DMS53 treated with DMSO at 0.1 percent for 48 hours (cell line): Measurements from ENCODE around the gene SLC16A9.
A peak's percentile ranks its signal among the peaks of the same experiment; 100 is the strongest.

Experiments
- DNase-seq: peaks from one replicate; lab custom pipeline; 2025; ENCODE audit not compliant: unreplicated experiment; lab: John Stamatoyannopoulos, UW

SLC16A9 gene

GRCh38 chr10:59631237-59631636 lies 78.4 kb downstream of the SLC16A9 start:
- no peak for DNase-seq

- DNase-seq = no peak
Observed at GRCh38 chr10:59628965-59629364, 80.7 kb downstream of the SLC16A9 start.

DNA sequence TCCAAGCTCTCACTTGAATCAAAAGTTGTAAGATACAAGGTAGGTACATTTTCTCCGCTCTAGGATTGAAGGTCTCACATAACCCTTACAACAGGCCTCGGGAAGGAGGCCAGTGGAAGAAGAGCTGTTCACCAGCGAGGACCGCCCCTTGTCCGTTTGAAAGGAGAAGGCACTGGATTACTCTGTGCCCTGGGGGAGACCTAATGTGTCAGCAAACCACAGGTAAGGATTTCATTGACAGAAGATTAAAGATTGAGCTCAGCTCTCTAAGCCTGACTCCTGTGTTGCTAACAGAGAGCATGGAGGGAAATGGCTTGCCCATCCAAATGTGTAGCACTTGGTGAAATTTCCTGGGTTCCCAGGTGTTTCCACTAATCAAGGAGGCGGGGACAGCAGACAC lies 81.2 kb downstream of the SLC16A9 start:
- no peak for DNase-seq

- DNase-seq = peak; percentile 3
Observed at GRCh38 chr10:59627366-59628018, 82.2 kb downstream of the SLC16A9 start.

DNA sequence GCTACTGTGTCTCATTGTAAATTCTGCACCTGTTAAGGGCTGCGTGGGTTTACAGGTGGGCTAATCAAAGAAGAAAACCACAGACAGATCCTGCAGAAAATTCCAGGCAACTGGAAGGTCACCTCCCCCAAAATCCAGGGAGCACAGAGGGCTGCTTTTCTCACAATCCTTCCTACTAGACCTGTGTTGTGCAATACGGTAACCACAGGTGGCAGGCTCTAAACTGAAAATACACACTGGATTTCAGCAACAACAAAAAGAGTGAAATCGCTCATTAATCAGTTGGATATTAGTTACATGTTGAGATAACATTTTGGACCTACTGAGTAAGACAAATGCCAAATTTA lies 83.2 kb downstream of the SLC16A9 start:
- DNase-seq = no peak

GRCh38 chr10:59625721-59626522 lies 83.7 kb downstream of the SLC16A9 start:
- DNase-seq = peak; percentile 68

- no peak for DNase-seq
Observed at GRCh38 chr10:59624951-59625350, 84.7 kb downstream of the SLC16A9 start.

- no peak for DNase-seq
Observed at GRCh38 chr10:59624136-59624535, 85.5 kb downstream of the SLC16A9 start.

DNA sequence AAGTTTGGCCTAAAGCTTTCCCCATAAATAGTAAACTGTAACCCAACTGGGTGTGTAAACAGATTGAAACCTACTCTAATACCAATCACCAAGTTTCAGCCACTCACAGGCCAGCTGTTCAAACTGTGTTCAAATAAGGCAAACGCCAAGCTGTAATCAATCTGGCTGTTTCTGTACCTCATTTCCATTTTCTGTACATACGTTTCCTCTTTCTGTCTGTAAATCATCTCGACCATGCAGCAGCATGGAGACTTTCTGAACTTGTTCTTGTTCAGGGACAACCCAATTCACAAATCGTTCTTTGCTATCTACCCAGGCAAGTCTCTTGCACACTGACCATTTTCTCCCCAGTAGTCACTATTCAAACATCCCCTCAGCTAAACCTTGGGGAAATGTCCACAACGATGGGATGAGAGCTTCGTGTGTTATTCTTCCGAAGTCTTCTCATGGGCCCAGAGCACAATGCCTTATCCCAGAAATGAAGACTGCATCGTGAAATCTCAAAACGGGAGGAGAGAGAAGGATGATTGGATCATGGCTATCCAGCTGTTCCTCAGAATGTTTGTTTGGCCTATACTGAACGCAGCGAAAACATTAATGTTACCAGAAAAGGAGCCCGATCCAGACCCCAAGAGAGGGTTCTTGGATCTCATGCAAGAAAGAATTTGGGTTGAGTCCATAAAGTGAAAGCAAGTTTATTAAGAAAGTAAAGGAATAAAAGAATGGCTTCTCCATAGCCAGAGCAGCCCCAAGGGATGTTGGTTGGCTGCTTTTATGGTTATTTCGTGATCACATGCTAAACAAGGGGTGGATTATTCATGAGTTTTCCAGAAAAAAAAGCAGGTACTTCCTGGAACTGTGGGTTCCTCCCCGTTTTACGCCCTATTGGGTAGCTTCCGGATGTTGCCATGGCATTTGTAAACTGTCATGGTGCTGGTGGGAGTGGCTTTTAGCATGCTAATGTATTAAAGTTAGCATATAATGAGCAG lies 86.2 kb downstream of the SLC16A9 start:
- DNase-seq = peak; percentile 4

GRCh38 chr10:59622320-59623132 lies 87.1 kb downstream of the SLC16A9 start:
- DNase-seq = peak; percentile 65

GRCh38 chr10:59621771-59622170 lies 87.9 kb downstream of the SLC16A9 start:
- DNase-seq = no peak

DNA sequence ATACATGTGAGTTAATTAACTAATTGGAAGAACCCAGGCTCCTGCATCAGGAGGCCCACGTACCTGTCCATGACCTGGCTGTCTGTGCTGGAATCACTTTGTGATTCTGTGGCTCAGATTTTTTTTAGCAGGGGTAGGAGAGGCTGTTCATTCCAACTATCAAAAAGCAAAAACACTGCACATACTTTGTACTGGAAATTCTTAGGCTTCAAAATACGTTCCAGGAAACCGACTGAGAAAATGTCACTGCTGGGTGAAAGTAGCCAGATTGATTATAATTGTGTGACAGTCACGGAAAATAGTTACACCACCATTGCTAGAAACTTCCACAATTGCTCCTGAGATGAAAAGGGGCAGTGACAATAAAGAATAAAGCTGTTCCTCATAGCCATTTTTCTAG lies 91.0 kb downstream of the SLC16A9 start:
- DNase-seq = no peak

- DNase-seq = no peak
Observed at GRCh38 chr10:59617996-59618395, 91.7 kb downstream of the SLC16A9 start.

DNA sequence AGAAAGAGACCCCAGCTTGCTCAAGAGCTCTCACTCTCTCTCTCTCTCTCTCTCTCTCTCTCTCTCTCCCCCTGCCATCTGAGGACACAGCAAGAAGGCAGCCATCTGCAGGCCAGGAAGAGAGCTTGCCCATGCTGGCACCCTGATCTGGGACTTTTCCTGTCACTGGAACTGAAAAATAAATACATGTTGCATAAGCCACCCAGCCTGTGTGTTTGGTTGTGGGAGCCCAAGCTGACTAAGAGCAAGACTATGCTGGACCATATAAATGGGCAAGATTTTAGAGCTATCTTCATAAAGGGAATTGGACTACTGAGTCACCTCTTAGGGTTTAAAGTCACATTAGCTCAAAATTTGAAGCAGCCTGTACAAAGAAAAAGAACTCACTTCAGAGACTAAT lies 98.6 kb downstream of the SLC16A9 start:
- DNase-seq = no peak

GRCh38 chr10:59607970-59608369 lies 101.7 kb downstream of the SLC16A9 start:
- no peak for DNase-seq

GRCh38 chr10:59606551-59606961 lies 103.1 kb downstream of the SLC16A9 start:
- no peak for DNase-seq

DNA sequence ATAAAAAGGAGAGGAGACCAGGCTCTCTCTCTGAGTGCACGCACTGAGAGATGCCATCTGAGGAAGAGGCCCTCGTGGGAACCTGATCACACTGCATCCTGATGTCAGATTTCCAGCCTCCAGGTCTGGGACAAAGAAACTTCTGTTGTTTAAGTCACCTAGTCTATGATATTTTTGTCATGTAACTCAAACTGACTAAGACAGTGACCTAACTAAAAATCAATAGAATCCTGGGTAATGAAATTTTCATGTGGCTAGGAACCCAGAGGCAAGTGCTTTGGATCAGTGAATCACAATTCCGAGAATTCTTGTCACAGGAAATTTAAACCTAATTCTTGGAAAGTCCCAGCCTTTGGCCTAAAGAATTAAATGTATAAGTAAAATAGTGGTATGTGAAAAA lies 107.7 kb downstream of the SLC16A9 start:
- DNase-seq = no peak
